Spleen (tissue), 7 donors: Measurements from ENCODE around the gene SMU1.

Experiments used
- CTCF ChIP-seq, 11 experiments: fragments of 200-600 bp in 7 of 11; fragments of 450-650 bp in 4 of 11; sonication (generic) in 4 of 11; IDR thresholded peaks in 8 of 11; conservative IDR thresholded peaks in 3 of 11; 1 replicate in 7 of 11; 2 replicates in 4 of 11; pipeline versions ENCODE4 v1.4.0 to v1.8.0; 2016 to 2021; ENCODE audit warnings: antibody characterized with exemption in 11 of 11, inconsistent platforms in 4 of 11, mild to moderate bottlenecking in 1 of 11
- POLR2A ChIP-seq, 3 donors: fragments of 450-650 bp; IDR thresholded peaks; one replicate each; pipeline ENCODE4 v1.5.1; 2017; ENCODE audit warnings: antibody characterized with exemption in 3 of 3, mild to moderate bottlenecking in 1 of 3
- POLR2AphosphoS5 ChIP-seq, 3 donors: sonication (generic); formaldehyde crosslinking; IDR thresholded peaks; one replicate each; pipeline ENCODE4 v1.5.1; 2017; ENCODE audit warnings: antibody characterized with exemption in 3 of 3
- donor health status: DM: no; HTN: no; CAD: no; lungs with moderate emphysema.
- donor health status: DM: no; HTN: no; CAD: no.
- donor health status: DM: no; HTN: no; CAD: no.

- peak in 1 of 3 donors; percentile 60 for TF ChIP-seq POLR2AphosphoS5 (IDR thresholded peaks at IDR 0.05)
- TF ChIP-seq POLR2A (IDR thresholded peaks at IDR 0.05), result no peak
- TF ChIP-seq CTCF (IDR thresholded peaks at IDR 0.05 in 8 of 11, conservative IDR thresholded peaks at IDR 0.05 in 3 of 11), result no peak
Measured at GRCh38 chr9:33124751-33125381, 48.4 kb upstream of the SMU1 start.
